HUES48 (cell line): ENCODE measurements around the gene FDX2.
"Not testable (repeated sequence)": the region's sequence is repeated elsewhere in the genome, so short reads cannot be mapped to it uniquely, and the experiment has no call there.

Experiments used
- H3K27ac ChIP-seq: one replicate; pipeline ENCODE4 v1.7.0; 2013; ENCODE audit warnings: low read depth, low read length, inconsistent platforms
- H3K27me3 ChIP-seq: 2 replicates; pipeline ENCODE4 v1.6.1; 2013; ENCODE audit warnings: mild to moderate bottlenecking, low read length; ENCODE audit not compliant: control insufficient read depth, insufficient read depth
- H3K36me3 ChIP-seq: 2 replicates; pipeline ENCODE4 v1.6.1; 2013; ENCODE audit warnings: low read length; ENCODE audit not compliant: control insufficient read depth, insufficient read depth
- H3K4me1 ChIP-seq: 2 replicates; pipeline ENCODE4 v1.6.1; 2013; ENCODE audit warnings: mild to moderate bottlenecking, low read length; ENCODE audit not compliant: control insufficient read depth, insufficient read depth
- H3K4me3 ChIP-seq: 2 replicates; pipeline ENCODE4 v1.5.1; 2013; ENCODE audit warnings: mild to moderate bottlenecking, low read depth, low read length
- H3K9ac ChIP-seq: 2 replicates; pipeline ENCODE4 v1.6.1; 2013; ENCODE audit warnings: mild to moderate bottlenecking, low read depth, low read length, moderate library complexity
- H3K9me3 ChIP-seq: 2 replicates; pipeline ENCODE4 v1.6.1; 2013; ENCODE audit warnings: low read length; ENCODE audit not compliant: control insufficient read depth, insufficient read depth

FDX2 gene

DNA sequence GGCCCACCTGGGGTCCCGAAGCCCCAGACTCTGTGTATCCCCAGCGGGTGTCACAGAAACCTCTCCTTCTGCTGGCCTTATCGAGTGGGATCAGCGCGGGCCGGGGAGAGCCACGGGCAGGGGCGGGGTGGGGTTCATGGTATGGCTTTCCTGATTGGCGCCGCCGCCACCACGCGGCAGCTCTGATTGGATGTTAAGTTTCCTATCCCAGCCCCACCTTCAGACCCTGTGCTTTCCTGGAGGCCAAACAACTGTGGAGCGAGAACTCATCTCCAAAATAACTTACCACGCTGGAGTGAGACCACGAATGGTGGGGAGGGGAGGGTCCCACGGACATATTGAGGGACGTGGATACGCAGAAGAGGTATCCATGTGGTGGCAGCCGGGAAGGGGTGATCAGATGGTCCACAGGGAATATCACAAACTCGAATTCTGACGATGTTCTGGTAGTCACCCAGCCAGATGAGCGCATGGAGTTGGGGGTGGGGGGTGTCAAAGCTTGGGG lies 27.1 kb downstream of the FDX2 start:
- Histone ChIP-seq H3K36me3 (0 out of 2 replicates have a peak, but pooled peaks cover 3% of the 10 kb centered on the region), H3K9me3 (no peaks in the 10 kb centered on the region), H3K4me1 (peaks cover 19% of the 10 kb centered on the region; the same call in 1 of the 2 replicates), H3K9ac (no peak overlapping the region), H3K27ac (no peak overlapping the region), H3K4me3 (peak overlapping the region; percentile 61), H3K27me3 (peaks cover 77% of the 10 kb centered on the region)

DNA sequence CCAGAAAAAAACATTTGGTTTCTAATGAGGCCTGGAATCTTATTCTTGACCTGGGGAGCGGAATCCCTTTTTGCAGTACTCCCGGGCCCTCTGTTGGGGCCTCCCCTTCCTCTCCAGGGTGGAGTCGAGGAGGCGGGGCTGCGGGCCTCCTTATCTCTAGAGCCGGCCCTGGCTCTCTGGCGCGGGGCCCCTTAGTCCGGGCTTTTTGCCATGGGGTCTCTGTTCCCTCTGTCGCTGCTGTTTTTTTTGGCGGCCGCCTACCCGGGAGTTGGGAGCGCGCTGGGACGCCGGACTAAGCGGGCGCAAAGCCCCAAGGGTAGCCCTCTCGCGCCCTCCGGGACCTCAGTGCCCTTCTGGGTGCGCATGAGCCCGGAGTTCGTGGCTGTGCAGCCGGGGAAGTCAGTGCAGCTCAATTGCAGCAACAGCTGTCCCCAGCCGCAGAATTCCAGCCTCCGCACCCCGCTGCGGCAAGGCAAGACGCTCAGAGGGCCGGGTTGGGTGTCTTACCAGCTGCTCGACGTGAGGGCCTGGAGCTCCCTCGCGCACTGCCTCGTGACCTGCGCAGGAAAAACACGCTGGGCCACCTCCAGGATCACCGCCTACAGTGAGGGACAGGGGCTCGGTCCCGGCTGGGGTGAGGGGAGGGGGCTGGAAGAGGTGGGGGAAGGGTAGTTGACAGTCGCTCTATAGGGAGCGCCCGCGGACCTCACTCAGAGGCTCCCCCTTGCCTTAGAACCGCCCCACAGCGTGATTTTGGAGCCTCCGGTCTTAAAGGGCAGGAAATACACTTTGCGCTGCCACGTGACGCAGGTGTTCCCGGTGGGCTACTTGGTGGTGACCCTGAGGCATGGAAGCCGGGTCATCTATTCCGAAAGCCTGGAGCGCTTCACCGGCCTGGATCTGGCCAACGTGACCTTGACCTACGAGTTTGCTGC lies 28.7 kb downstream of the FDX2 start, which contains the start of gene ICAM4:
TSS of gene ICAM4 (plus strand) at position 153 of the 935 bp plus-strand sequence. CDS start at position 211, 58 bp downstream.
- Histone ChIP-seq H3K27ac (no peak within 1 kb of the TSS), H3K4me3 (peak within 1 kb of the TSS; percentile 54), H3K4me1 (peaks cover 16% of the 10 kb centered on the region; the same call in 1 of the 2 replicates), H3K9ac (no peak within 1 kb of the TSS), H3K36me3 (0 out of 2 replicates have a peak, but pooled peaks cover 3% of the 10 kb centered on the region), H3K27me3 (peaks cover 61% of the 10 kb centered on the region), H3K9me3 (no peaks in the 10 kb centered on the region)

DNA sequence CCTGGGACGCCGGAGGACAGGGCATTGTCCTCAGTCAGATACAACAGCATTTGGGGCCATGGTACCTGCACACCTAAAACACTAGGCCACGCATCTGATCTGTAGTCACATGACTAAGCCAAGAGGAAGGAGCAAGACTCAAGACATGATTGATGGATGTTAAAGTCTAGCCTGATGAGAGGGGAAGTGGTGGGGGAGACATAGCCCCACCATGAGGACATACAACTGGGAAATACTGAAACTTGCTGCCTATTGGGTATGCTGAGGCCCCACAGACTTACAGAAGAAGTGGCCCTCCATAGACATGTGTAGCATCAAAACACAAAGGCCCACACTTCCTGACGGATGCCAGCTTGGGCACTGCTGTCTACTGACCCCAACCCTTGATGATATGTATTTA lies 30.4 kb downstream of the FDX2 start:
- Histone ChIP-seq H3K27ac (no peak overlapping the region), H3K9me3 (no peaks in the 10 kb centered on the region), H3K9ac (no peak overlapping the region), H3K4me3 (no peak overlapping the region), H3K36me3 (0 out of 2 replicates have a peak, but pooled peaks cover 3% of the 10 kb centered on the region), H3K4me1 (peaks cover 4% of the 10 kb centered on the region; the same call in 1 of the 2 replicates), H3K27me3 (peaks cover 44% of the 10 kb centered on the region)

DNA sequence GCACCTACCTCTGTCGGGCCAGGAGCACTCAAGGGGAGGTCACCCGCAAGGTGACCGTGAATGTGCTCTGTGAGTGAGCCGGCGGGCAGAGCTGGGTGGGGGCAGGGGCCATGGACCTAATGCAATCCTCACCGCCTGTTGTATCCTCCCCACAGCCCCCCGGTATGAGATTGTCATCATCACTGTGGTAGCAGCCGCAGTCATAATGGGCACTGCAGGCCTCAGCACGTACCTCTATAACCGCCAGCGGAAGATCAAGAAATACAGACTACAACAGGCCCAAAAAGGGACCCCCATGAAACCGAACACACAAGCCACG lies 30.9 kb downstream of the FDX2 start:
- Histone ChIP-seq H3K4me3 (no peak overlapping the region), H3K4me1 (no peaks in the 10 kb centered on the region; the same call in 1 of the 2 replicates), H3K27me3 (peaks cover 39% of the 10 kb centered on the region), H3K9me3 (no peaks in the 10 kb centered on the region), H3K36me3 (0 out of 2 replicates have a peak, but pooled peaks cover 3% of the 10 kb centered on the region), H3K9ac (no peak overlapping the region), H3K27ac (no peak overlapping the region)

DNA sequence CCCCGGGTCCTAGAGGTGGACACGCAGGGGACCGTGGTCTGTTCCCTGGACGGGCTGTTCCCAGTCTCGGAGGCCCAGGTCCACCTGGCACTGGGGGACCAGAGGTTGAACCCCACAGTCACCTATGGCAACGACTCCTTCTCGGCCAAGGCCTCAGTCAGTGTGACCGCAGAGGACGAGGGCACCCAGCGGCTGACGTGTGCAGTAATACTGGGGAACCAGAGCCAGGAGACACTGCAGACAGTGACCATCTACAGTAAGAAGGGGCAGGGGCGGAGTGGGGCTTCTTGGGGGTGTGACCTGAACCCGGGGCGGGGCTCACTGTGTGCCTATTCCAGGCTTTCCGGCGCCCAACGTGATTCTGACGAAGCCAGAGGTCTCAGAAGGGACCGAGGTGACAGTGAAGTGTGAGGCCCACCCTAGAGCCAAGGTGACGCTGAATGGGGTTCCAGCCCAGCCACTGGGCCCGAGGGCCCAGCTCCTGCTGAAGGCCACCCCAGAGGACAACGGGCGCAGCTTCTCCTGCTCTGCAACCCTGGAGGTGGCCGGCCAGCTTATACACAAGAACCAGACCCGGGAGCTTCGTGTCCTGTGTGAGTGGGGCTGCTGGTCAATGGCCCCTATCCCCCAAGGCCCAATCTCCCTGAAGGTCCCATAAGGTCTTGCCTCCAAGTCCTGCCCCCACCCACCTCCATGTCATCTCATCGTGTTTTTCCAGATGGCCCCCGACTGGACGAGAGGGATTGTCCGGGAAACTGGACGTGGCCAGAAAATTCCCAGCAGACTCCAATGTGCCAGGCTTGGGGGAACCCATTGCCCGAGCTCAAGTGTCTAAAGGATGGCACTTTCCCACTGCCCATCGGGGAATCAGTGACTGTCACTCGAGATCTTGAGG lies 31.5 kb downstream of the FDX2 start:
- Histone ChIP-seq H3K4me1 (no peaks in the 10 kb centered on the region; the same call in 1 of the 2 replicates), H3K27ac (no peak overlapping the region)

DNA sequence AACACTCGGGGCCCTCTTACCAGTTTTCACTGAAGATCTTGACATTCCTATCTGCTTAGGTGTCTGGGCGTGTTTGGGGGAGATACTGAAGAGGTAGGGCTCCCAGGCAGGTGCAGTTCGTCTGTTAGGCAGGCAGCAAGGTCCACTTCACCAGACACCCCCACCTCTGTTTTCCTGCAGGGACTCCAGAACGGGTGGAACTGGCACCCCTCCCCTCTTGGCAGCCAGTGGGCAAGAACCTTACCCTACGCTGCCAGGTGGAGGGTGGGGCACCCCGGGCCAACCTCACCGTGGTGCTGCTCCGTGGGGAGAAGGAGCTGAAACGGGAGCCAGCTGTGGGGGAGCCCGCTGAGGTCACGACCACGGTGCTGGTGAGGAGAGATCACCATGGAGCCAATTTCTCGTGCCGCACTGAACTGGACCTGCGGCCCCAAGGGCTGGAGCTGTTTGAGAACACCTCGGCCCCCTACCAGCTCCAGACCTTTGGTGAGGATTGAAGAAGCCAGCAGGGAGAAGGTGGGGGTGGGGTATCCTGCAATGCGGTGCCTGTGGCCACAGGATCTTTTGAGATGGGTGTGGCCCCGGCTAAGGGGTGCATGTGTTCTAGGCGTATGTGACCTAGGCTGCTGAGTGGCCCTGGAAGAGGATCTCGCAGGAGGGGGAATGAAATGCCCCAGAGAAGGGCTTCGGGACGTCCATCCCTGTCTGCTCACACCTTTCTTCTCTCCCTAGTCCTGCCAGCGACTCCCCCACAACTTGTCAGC lies 32.3 kb downstream of the FDX2 start:
- H3K4me1 ChIP-seq = no peaks in the 10 kb centered on the region; the same call in 1 of the 2 replicates

More for the DNA sequence above, 31.5 kb downstream of the FDX2 start:
- H3K9ac ChIP-seq = no peak overlapping the region
- peaks cover 33% of the 10 kb centered on the region for H3K27me3 ChIP-seq
- H3K36me3 ChIP-seq = 0 out of 2 replicates have a peak, but pooled peaks cover 3% of the 10 kb centered on the region
- H3K4me3 ChIP-seq = no peak overlapping the region
- H3K9me3 ChIP-seq = no peaks in the 10 kb centered on the region

DNA sequence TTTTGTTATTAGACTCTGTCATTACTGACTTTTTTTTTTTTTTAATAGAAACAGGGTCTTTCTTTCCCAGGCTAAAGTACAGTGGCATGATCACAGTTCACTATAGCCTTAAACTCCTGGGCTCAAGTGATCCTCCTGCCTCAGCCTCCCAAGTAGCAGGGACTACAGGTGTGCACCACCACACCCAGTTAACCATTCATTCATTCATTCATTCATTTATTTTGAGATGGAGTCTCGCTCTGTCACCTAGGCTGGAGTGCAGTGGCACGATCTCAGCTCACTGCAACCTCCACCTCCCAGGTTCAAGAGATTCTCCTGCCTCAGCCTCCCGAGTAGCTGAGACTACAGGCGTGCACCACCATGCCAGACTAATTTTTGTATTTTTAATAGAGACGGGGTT lies 33.8 kb downstream of the FDX2 start:
- not testable (repeated sequence) for H3K36me3 ChIP-seq

More for the DNA sequence above, 32.3 kb downstream of the FDX2 start:
- Histone ChIP-seq H3K4me3 (no peak overlapping the region), H3K36me3 (0 out of 2 replicates have a peak, but pooled peaks cover 3% of the 10 kb centered on the region), H3K27ac (no peak overlapping the region), H3K9me3 (no peaks in the 10 kb centered on the region), H3K9ac (no peak overlapping the region), H3K27me3 (peaks cover 25% of the 10 kb centered on the region)

DNA sequence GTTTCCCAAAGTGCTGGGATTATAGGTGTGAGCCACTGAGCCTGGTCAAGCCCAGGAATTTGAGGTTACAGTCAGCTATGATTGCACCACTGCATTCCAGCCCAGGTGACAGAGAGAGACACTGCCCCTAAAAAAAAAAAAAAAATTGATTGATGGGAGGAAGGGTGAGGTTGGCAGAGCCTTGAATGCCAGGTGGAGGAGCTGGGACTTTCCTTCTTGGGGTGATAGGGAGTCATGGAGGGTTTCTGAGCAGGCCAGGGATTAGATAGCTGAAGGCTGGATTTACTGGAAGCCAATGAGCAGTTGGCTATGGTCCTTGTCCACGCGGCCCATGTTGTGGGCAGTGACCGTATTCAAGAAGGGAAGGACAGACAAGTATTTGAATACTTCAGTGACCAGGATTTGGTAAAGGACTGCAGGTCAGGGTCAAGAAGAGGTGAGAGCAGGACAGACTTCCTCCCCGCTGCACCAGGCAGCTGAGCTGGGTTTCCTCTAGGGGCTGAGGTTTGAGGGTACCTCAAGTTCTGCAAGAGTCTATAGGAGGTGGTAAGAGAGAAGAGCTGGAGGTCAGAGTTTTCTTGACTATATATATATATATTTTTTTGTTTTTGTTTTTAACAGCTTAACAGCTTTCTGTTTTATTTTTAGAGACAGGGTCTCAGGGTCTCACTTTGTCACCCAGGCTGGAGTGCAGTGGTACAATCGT lies 35.9 kb downstream of the FDX2 start:
- Histone ChIP-seq H3K36me3 (no peaks in the 10 kb centered on the region), H3K9ac (no peak overlapping the region), H3K9me3 (no peaks in the 10 kb centered on the region), H3K4me3 (no peak overlapping the region), H3K27me3 (no peaks in the 10 kb centered on the region), H3K4me1 (no peaks in the 10 kb centered on the region), H3K27ac (no peak overlapping the region)

More for the DNA sequence above, 33.8 kb downstream of the FDX2 start:
- H3K4me3 ChIP-seq, H3K27ac ChIP-seq, H3K9ac ChIP-seq, H3K4me1 ChIP-seq, H3K9me3 ChIP-seq: not testable (repeated sequence)
- peaks cover 10% of the 10 kb centered on the region; the same call in 1 of the 2 replicates for H3K27me3 ChIP-seq

DNA sequence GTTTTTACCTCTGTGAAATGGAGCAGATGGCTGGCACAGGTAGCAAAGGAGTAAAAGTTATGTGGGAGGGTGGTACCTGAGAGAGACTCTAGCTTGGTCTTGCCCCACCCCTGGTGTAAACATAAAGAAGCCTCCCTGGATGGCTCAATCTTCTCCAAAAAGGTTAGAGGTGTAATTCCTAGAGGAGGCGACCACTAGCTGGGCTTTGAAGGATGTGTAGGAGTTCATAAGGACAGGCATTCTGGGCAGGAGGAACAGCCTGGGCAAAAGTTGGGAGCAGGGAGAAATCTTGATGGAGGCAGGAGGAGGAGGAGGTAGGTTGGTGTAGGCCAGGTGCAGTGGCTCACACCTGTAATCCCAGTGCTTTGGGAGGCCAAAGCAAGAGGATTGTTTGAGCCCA lies 36.9 kb downstream of the FDX2 start:
- H3K9me3 ChIP-seq = no peaks in the 10 kb centered on the region
- H3K27ac ChIP-seq = no peak overlapping the region
- no peak overlapping the region for H3K4me3 ChIP-seq
- H3K27me3 ChIP-seq = no peaks in the 10 kb centered on the region
- H3K4me1 ChIP-seq = no peaks in the 10 kb centered on the region
- no peaks in the 10 kb centered on the region for H3K36me3 ChIP-seq
- no peak overlapping the region for H3K9ac ChIP-seq
